Activated naive CD4-positive, alpha-beta T cell treated with anti-CD3 and anti-CD28 coated beads, Interleukin-2, amount 10 ng/mL, durations not matched to agents 7 days and 5 days (primary cell): Measurements from ENCODE around the gene USP32.

Experiments
- CTCF ChIA-PET: fragments of 350-600 bp; sonication (Branson Sonifier 250); formaldehyde crosslinking; loops from one replicate; lab custom pipeline; 2021; ENCODE audit warnings: antibody characterized with exemption; lab: Charles Lee
- DNase-seq: peaks from one replicate; pipeline ENCODE4 v3.0.0-alpha.2; 2020
- H3K27ac Mint-ChIP-seq: one replicate; pipeline ENCODE4 v1.8.0; 2021; ENCODE audit warnings: mild to moderate bottlenecking, moderate library complexity, mixed read lengths
- H3K27me3 Mint-ChIP-seq: one replicate; pipeline ENCODE4 v1.8.0; 2021; ENCODE audit warnings: mild to moderate bottlenecking, mixed read lengths
- H3K36me3 Mint-ChIP-seq: one replicate; pipeline ENCODE4 v1.8.0; 2021; ENCODE audit warnings: mixed read lengths
- H3K4me1 Mint-ChIP-seq: one replicate; pipeline ENCODE4 v1.8.0; 2021; ENCODE audit warnings: mixed read lengths
- H3K4me3 Mint-ChIP-seq: one replicate; pipeline ENCODE4 v1.8.0; 2021; ENCODE audit warnings: mild to moderate bottlenecking, moderate library complexity, mixed read lengths
- H3K9me3 Mint-ChIP-seq: one replicate; pipeline ENCODE4 v1.8.0; 2021; ENCODE audit warnings: mixed read lengths

USP32 gene

DNA sequence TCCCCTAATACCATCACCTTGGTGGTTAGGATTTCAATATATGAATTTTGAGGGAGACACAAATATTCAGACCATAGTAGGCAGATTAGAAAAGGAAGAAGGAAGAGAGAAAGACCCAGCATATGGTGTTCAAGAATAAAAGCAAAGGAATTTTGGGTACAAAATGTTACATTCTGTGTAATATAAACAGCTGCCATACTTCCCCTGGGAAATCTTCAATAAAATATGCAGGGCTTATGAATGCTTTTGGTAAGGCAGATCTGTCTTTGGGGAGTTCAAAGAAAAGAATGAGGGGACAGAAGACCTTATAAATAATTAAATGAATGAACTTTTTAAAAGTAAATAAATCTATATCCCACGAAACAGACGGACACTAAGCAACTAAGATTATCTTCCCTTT is 91.9 kb downstream of the USP32 start:
- CTCF ChIA-PET: no interaction called here
- H3K9me3 Mint-ChIP-seq: peaks cover under 1% of the 10 kb centered on the region
- H3K4me3 Mint-ChIP-seq: no peak overlapping the region
- H3K4me1 Mint-ChIP-seq: peaks cover 9% of the 10 kb centered on the region
- H3K27ac Mint-ChIP-seq: no peak overlapping the region
- H3K27me3 Mint-ChIP-seq: no peaks in the 10 kb centered on the region
- H3K36me3 Mint-ChIP-seq: peaks cover 8% of the 10 kb centered on the region
- DNase-seq: no peak

DNA sequence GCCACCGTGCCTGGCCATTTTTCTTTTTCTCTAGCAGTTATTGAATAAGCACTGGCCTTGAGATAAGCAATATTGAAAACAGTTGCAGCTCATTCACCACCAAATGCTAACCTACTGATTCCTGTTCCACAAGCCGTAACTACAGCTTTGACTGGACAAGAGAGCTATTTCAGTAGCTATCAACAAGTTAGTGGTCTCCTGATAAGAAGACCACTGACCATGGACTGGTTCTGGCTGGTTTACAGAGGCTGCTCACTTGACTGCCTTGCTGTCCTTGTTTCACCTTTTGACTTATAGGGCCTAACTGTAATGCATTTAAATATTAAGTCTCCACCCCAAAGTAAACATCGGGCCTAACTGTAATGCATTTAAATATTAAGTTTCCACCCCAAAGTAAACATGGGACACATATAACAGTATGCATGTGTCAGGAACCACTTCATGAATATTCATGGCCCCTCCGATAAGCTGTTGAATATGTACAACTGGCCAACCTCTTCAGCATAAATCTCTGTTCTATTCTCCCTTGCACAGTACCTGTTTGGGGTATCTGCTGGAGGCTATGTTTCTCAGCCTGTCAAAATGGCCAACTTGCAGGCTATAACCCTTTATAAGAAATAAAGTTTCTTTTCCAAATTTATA is 94.1 kb downstream of the USP32 start:
- CTCF ChIA-PET: interaction anchor here (0.6 kb wide), 1 partner anchor 99 kb away, joined by 3 read pairs; no protein-coding TSS in a partner anchor
- Mint-ChIP-seq H3K4me1 (no peaks in the 10 kb centered on the region), H3K4me3 (no peak overlapping the region), H3K36me3 (peaks cover 8% of the 10 kb centered on the region), H3K27ac (no peak overlapping the region), H3K27me3 (no peaks in the 10 kb centered on the region), H3K9me3 (no peaks in the 10 kb centered on the region)
- no peak for DNase-seq

DNA sequence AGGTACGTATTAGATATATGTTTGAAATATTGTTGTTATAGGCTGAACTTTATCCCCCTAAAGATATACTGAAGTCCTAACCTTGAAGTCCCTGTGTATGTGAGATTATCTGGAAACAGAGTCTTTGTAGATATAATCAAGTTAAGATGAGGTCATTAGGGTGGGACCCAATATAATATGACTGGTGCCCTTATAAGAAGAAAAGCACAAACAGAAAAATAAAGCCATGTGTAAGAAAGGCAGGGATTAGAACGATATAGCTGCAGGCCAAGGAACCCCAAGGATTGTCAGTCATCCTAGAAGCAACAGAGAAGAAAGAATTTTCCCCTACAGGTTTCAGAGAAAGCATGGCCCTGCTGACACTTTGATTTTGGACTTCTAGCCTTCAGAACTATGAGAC is 95.8 kb downstream of the USP32 start:
- no peak overlapping the region for H3K4me3 Mint-ChIP-seq
- DNase-seq: no peak
- CTCF ChIA-PET: no interaction called here
- no peaks in the 10 kb centered on the region for H3K9me3 Mint-ChIP-seq
- peaks cover 17% of the 10 kb centered on the region for H3K36me3 Mint-ChIP-seq
- no peaks in the 10 kb centered on the region for H3K27me3 Mint-ChIP-seq
- H3K4me1 Mint-ChIP-seq: no peaks in the 10 kb centered on the region
- no peak overlapping the region for H3K27ac Mint-ChIP-seq

DNA sequence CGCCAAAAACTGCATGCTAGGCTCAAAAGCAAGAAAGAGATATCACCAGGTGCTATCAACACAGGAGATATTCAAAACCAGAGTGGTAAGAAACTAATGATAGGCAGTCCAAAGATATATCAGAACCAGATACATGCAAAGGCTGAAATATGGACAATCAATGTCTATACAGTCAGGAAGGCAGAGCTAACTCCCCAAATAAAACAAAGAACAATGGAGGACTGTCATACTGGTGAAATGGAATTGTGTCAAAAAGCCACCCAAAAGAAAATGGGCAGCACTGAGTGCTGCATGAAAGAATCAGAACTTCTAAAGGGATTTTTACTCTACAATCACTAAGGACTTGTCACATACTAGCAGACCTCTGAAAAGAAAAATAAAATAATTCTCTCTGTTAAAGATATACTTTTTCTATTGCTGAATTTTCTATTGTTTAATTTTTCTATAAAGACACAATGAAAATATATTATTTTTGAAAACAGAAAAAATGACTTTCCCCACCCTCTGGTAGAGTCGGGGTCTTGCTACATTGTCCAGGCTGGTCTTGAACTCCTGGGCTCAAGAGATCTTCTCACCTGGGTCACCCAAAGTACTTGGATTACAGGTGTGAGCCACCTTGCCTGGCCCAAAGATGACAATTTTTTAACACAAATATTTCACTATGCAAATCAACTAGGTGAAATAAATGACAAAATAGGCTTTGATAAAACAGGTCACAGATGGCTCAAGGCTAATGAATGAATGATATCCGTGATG is 98.2 kb downstream of the USP32 start:
- DNase-seq: no peak

DNA sequence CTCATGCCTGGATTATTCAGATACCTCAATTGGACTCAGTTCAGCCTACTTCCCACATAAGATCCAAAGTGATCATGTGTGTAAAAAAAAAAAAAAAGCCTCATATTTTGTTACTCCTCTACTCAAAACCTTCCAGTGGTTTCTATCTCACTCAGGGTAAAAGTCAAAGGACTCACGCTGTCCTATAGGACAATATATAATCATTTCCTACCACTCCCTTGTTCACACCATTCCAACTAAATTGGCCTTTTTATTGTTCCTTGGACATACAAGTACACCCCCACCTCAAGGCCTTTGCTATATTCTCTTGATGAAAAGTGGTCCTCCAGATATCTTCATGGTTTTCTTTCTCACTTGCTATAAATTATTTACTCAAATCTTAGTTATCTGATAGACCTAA is 99.2 kb downstream of the USP32 start:
- no peaks in the 10 kb centered on the region for H3K4me1 Mint-ChIP-seq
- CTCF ChIA-PET: no interaction called here
- DNase-seq: no peak
- H3K27me3 Mint-ChIP-seq: no peaks in the 10 kb centered on the region
- peaks cover 20% of the 10 kb centered on the region for H3K36me3 Mint-ChIP-seq
- no peak overlapping the region for H3K27ac Mint-ChIP-seq
- H3K9me3 Mint-ChIP-seq: no peaks in the 10 kb centered on the region
- no peak overlapping the region for H3K4me3 Mint-ChIP-seq

More for the DNA sequence above, 98.2 kb downstream of the USP32 start:
- H3K4me3 Mint-ChIP-seq: no peak overlapping the region
- peaks cover 20% of the 10 kb centered on the region for H3K36me3 Mint-ChIP-seq
- CTCF ChIA-PET: no interaction called here
- no peaks in the 10 kb centered on the region for H3K9me3 Mint-ChIP-seq
- no peaks in the 10 kb centered on the region for H3K27me3 Mint-ChIP-seq
- no peak overlapping the region for H3K27ac Mint-ChIP-seq
- H3K4me1 Mint-ChIP-seq: no peaks in the 10 kb centered on the region

DNA sequence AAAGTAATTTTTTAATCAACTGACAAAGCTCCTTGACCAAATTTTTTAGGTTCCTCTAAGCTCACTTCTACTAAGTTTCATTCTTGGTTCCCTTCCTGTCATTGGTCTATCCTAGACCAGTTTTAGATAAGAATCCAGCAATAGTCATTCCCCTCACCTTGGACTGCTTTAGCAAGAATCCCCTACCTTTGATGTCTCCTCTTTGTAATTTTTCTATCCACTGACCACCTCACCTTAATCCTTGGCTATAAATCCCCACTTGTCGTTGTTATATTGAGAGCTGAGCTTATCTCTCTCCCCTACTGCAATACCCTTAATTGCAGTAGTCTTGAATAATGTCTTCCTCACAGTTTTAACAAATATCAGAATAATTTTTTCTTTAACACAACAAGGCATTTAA is 107.2 kb downstream of the USP32 start:
- Mint-ChIP-seq H3K9me3 (no peaks in the 10 kb centered on the region), H3K27ac (no peak overlapping the region), H3K36me3 (peaks cover 19% of the 10 kb centered on the region), H3K4me3 (no peak overlapping the region), H3K4me1 (no peaks in the 10 kb centered on the region), H3K27me3 (no peaks in the 10 kb centered on the region)
- no peak for DNase-seq
- CTCF ChIA-PET: no interaction called here

DNA sequence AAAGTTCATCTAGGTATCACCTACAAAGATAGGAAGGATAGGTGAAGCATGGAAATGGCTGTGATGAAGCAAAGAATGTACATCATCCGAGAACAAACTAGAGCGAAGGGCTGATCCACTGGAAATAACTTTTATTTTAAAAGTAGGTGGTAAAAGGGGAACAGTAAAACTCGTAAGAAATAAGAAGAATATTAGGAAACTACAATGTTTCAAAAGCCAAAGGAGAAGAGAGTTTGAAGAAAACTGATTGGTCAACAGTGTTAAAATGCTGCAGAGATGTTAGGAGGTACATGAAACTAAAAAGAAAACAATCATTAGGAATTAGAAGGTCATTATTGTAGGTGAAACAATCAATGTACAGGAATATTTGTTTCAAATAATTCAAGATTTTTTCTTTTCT is 108.1 kb downstream of the USP32 start:
- Mint-ChIP-seq H3K27me3 (no peaks in the 10 kb centered on the region), H3K36me3 (peaks cover 19% of the 10 kb centered on the region), H3K4me3 (no peak overlapping the region), H3K4me1 (no peaks in the 10 kb centered on the region), H3K27ac (no peak overlapping the region), H3K9me3 (no peaks in the 10 kb centered on the region)
- CTCF ChIA-PET: no interaction called here
- DNase-seq: no peak

DNA sequence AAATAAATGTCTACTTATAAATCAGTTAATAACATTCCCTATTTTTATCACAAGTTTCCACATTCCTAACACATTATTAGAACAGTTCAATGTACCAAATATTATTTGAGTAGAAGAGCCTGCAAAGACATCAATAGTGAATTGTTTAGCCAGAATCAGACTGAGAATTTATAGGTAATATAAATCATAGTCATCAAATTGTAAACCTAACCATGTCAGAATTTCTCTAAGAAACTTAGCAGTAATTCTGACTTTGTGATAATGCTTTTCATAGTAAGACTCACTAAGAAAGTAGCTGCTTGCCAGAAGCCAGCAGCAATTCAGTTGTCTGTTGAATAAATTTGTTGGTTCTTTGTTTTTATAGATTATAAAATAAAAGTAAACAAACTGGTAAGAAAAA is 111.3 kb downstream of the USP32 start:
- Mint-ChIP-seq H3K4me1 (peaks cover 3% of the 10 kb centered on the region), H3K9me3 (no peaks in the 10 kb centered on the region), H3K27me3 (no peaks in the 10 kb centered on the region), H3K4me3 (no peak overlapping the region), H3K27ac (no peak overlapping the region), H3K36me3 (peaks cover 11% of the 10 kb centered on the region)
- no peak for DNase-seq
- CTCF ChIA-PET: no interaction called here

DNA sequence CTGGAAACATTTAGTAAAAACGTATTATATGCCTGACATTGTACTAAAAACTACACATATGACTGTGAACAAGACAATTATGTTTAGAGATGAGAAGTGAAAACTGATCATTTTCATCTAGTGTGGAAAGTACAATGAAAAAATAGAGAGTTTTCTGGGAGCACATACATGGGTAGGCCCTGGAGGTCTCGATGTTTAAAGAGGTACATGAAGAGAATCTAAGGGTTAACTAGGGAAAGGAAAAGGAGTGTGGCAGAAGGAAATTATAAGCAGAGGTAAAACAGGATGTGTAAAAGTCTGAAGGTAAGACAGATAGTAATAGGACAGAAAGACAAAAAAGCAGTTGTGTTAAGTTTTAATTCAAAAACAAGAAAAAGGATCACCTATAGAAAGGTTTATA is 113.7 kb downstream of the USP32 start:
- Mint-ChIP-seq H3K4me3 (no peak overlapping the region), H3K36me3 (peaks cover 1% of the 10 kb centered on the region), H3K27ac (no peak overlapping the region), H3K4me1 (peaks cover 3% of the 10 kb centered on the region), H3K9me3 (no peaks in the 10 kb centered on the region), H3K27me3 (no peaks in the 10 kb centered on the region)
- CTCF ChIA-PET: no interaction called here
- no peak for DNase-seq

DNA sequence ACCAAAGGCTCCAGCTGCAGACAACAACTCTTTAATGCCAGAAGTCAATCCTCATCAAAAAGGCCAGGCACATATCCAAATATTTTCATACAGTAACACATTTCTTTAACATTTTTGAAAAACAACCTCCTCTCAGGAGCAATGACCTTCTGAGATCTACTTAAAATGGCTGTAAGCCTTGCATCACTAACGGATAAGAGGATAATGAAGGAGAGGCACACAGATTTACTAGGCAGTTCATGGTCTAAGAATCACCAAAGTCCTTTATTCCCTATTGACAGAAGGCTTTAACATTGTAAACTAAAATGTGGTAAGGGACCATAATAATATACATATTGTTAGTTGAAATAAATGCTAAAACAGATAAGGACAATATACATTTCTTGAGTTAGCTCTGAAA is 114.7 kb downstream of the USP32 start:
- Mint-ChIP-seq H3K27me3 (no peaks in the 10 kb centered on the region), H3K27ac (no peak overlapping the region)
- CTCF ChIA-PET: interaction anchor here (0.7 kb wide), 1 partner anchor 144 kb away, joined by 3 read pairs; no protein-coding TSS in a partner anchor

DNA sequence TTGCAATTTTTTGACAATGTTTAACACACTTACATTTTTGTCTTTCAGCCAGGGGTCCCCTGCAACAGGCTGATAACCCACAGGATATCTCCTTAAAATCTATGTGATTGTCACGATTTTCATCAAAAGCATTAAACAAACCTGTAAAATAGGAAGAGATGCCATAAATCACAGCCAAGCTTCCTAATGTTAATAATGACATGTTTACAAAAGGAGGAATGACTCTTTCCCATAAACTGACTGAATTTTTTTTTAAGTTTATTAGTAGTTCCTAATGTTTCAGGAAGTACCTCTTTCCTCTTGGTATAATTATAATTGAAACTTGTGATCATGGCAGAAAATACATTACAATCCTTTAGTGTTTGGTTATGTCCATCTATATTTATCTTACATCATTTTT is 122.5 kb downstream of the USP32 start:
- Mint-ChIP-seq H3K27ac (no peak overlapping the region), H3K4me3 (no peak overlapping the region), H3K4me1 (no peaks in the 10 kb centered on the region), H3K9me3 (no peaks in the 10 kb centered on the region), H3K36me3 (peaks cover 14% of the 10 kb centered on the region), H3K27me3 (no peaks in the 10 kb centered on the region)
- DNase-seq: no peak
- CTCF ChIA-PET: no interaction called here

More for the DNA sequence above, 114.7 kb downstream of the USP32 start:
- DNase-seq: no peak
- Mint-ChIP-seq H3K9me3 (no peaks in the 10 kb centered on the region), H3K4me3 (no peak overlapping the region), H3K4me1 (peaks cover 3% of the 10 kb centered on the region), H3K36me3 (peaks cover 1% of the 10 kb centered on the region)

DNA sequence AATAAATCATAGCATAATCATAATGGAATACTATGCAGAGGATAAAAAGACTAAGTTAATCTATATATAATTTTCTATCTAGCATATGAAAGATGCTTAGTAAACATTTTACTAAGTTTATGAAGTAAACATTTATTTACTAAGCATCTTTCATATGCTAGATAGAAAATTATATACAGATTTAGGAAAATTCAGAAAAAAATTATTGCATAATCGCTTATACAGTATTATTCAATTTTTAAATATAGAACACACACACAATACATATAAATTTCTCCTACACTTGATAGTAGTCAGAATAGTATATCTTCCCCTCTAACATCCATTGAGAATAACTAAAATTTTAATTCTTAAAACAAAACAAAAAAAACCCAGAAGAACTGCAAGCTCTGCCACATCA is 131.4 kb downstream of the USP32 start:
- H3K27ac Mint-ChIP-seq: no peak overlapping the region
- H3K9me3 Mint-ChIP-seq: no peaks in the 10 kb centered on the region
- H3K36me3 Mint-ChIP-seq: peaks cover 10% of the 10 kb centered on the region
- H3K4me3 Mint-ChIP-seq: no peak overlapping the region
- H3K4me1 Mint-ChIP-seq: no peaks in the 10 kb centered on the region
- DNase-seq: no peak
- H3K27me3 Mint-ChIP-seq: no peaks in the 10 kb centered on the region
- CTCF ChIA-PET: no interaction called here

DNA sequence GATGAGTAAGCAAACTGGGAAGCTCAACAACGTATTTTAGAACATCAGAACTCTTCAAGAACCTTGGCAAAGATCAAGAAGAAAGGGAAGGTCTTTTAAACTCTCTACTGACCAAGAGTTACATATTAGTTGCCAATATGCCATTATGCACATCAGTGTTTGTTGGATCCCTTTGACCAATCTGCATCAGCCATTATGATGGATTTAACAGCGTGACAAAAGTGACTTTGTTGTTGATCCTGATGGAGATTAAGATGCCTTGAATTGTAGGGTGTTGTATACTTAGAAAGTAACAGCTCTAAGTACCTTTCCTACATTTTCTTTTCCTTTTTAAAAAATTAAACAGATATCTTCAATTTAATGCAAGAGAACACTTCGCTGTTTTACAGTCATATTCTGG is 133.6 kb downstream of the USP32 start:
- DNase-seq: no peak
- H3K4me1 Mint-ChIP-seq: no peaks in the 10 kb centered on the region
- no peak overlapping the region for H3K27ac Mint-ChIP-seq
- CTCF ChIA-PET: interaction anchor here (0.6 kb wide), 1 partner anchor 77 kb away, joined by 3 read pairs; no protein-coding TSS in a partner anchor
- H3K9me3 Mint-ChIP-seq: no peaks in the 10 kb centered on the region
- no peak overlapping the region for H3K4me3 Mint-ChIP-seq
- peaks cover 12% of the 10 kb centered on the region for H3K36me3 Mint-ChIP-seq
- H3K27me3 Mint-ChIP-seq: no peaks in the 10 kb centered on the region

DNA sequence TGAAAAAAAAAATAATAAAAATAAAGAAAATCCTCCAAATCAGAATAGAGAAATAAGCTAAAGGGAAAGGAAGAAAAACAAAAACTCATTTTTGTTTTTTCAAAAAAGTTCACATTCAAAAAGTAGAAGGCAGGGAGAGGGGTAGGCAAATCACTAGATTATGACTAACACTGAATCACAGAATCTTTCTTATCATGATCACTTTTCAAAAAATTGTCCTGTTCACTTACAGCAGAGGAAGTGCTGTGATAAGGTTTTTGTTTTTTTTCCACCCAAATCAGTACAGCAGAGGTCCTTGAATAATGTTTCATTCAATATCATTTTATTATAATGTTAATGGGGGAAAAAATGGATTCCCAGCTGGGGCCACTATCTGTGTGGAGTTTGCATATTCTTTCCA is 135.8 kb downstream of the USP32 start:
- CTCF ChIA-PET: no interaction called here
- H3K27me3 Mint-ChIP-seq: no peaks in the 10 kb centered on the region
- H3K36me3 Mint-ChIP-seq: peaks cover 12% of the 10 kb centered on the region
- DNase-seq: no peak
- no peak overlapping the region for H3K27ac Mint-ChIP-seq
- H3K9me3 Mint-ChIP-seq: no peaks in the 10 kb centered on the region
- H3K4me1 Mint-ChIP-seq: no peaks in the 10 kb centered on the region
- H3K4me3 Mint-ChIP-seq: no peak overlapping the region

DNA sequence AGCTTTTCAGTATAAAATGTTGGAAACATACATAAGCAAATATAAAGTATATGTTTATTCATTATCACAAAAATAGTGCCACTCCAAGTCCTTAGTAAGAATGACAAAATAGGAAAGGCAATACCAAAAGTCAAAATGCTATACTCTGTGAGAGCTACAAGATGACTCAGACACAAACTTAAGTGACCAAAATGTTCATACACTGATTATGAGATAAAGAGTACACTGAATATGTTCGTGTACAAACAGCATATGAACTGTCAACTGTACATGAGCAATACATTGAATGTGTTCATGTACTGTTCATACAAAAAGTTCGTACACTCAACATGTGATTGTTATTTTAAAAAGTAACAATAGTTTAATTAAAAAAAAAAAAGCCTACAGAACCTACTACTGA is 138.9 kb downstream of the USP32 start:
- Mint-ChIP-seq H3K36me3 (peaks cover 20% of the 10 kb centered on the region), H3K27ac (no peak overlapping the region), H3K4me1 (no peaks in the 10 kb centered on the region), H3K4me3 (no peak overlapping the region), H3K27me3 (no peaks in the 10 kb centered on the region), H3K9me3 (peaks cover 3% of the 10 kb centered on the region)
- DNase-seq: no peak
- CTCF ChIA-PET: no interaction called here
